HCT116 (cell line): ENCODE results near the gene F10.

Experiments used
- ATF3 ChIP-seq: IDR thresholded peaks from 2 replicates; pipeline ENCODE4 v1.6.1; 2012
- CEBPB ChIP-seq: IDR thresholded peaks from 2 replicates; pipeline ENCODE4 v1.6.1; 2012; ENCODE audit warnings: low read depth
- CTCF ChIP-seq, 3 experiments: fragments of 200-600 bp in 1 of 3; sonication (generic) in 1 of 3; IDR thresholded peaks in 2 of 3; conservative IDR thresholded peaks in 1 of 3; 2 replicates each; pipeline ENCODE4 v1.5.1; 2012 to 2017; ENCODE audit warnings: low read depth in 2 of 3, low read length in 2 of 3, antibody characterized with exemption in 1 of 3, borderline replicate concordance in 1 of 3, control low read depth in 1 of 3, mild to moderate bottlenecking in 1 of 3, mixed read lengths in 1 of 3, mixed run types in 1 of 3, moderate library complexity in 1 of 3; ENCODE audit not compliant: insufficient read depth in 1 of 3
- EGR1 ChIP-seq: IDR thresholded peaks from 2 replicates; pipeline ENCODE4 v1.6.1; 2012; ENCODE audit warnings: low read depth
- EZH2phosphoT487 ChIP-seq: fragments of 200-600 bp; IDR thresholded peaks from 2 replicates; pipeline ENCODE4 v1.6.1; 2018; ENCODE audit warnings: antibody characterized with exemption, borderline replicate concordance
- FOSL1 ChIP-seq: IDR thresholded peaks from 2 replicates; pipeline ENCODE4 v1.6.1; 2012; ENCODE audit warnings: low read depth
- POLR2A ChIP-seq: IDR thresholded peaks from 2 replicates; pipeline ENCODE4 v1.7.0; 2011; ENCODE audit warnings: borderline replicate concordance; ENCODE audit not compliant: insufficient read depth, insufficient read length; ENCODE audit errors: extremely low read depth
- POLR2AphosphoS5 ChIP-seq: IDR thresholded peaks from 2 replicates; pipeline ENCODE4 v1.6.1; 2011; ENCODE audit warnings: mild to moderate bottlenecking, low read depth, low read length, moderate library complexity
- REST ChIP-seq: IDR thresholded peaks from 2 replicates; pipeline ENCODE4 v1.6.1; 2012; ENCODE audit warnings: low read depth
- SIN3A ChIP-seq: IDR thresholded peaks from 2 replicates; pipeline ENCODE4 v1.6.1; 2012; ENCODE audit warnings: low read depth
- TCF7L2 ChIP-seq: IDR thresholded peaks from 2 replicates; pipeline ENCODE4 v1.7.0; 2011; ENCODE audit warnings: borderline replicate concordance, inconsistent platforms; ENCODE audit not compliant: insufficient read depth, insufficient read length; ENCODE audit errors: extremely low read depth
- YY1 ChIP-seq: IDR thresholded peaks from 2 replicates; pipeline ENCODE4 v1.6.1; 2011; ENCODE audit warnings: low read length, low read depth, moderate library complexity, mild to moderate bottlenecking; ENCODE audit not compliant: insufficient replicate concordance; ENCODE audit errors: extremely low read depth
- ZBTB33 ChIP-seq: IDR thresholded peaks from 2 replicates; pipeline ENCODE4 v1.6.1; 2011; ENCODE audit warnings: mild to moderate bottlenecking, low read length, moderate library complexity; ENCODE audit not compliant: insufficient replicate concordance; ENCODE audit errors: extremely low read depth

- no peak for TF ChIP-seq CTCF (IDR thresholded peaks at IDR 0.05 in 2 of 3, conservative IDR thresholded peaks at IDR 0.05 in 1 of 3; ENCODE audit: borderline replicate concordance in 1 of 3, insufficient read depth in 1 of 3, low read depth in 2 of 3, low read length in 2 of 3)
- TF ChIP-seq POLR2AphosphoS5, result no peak
- no peak for TF ChIP-seq POLR2A
- TF ChIP-seq CEBPB, result no peak
- no peak for TF ChIP-seq FOSL1
- TF ChIP-seq ZBTB33, result no peak
- TF ChIP-seq TCF7L2, result no peak
- no peak for TF ChIP-seq REST
- no peak for TF ChIP-seq YY1
- no peak for TF ChIP-seq SIN3A
- no peak for TF ChIP-seq EZH2phosphoT487
- TF ChIP-seq ATF3, result no peak
- TF ChIP-seq EGR1, result no peak
Observed at GRCh38 chr13:113126265-113127150, 3.9 kb downstream of the F10 start.
